HG02884 (cell line): ENCODE measurements around the gene MIB1.
A peak's percentile ranks its signal among the peaks of the same experiment; 100 is the strongest.

Source experiments
- ATAC-seq: cut with Tn5 transposase; IDR thresholded peaks from one replicate; pipeline ENCODE4 v1.9.1; 2021; ENCODE audit warnings: mild to moderate bottlenecking, moderate library complexity; ENCODE audit not compliant: unreplicated experiment

MIB1 gene

GRCh38 chr18:21809725-21810124 is 69.1 kb downstream of the MIB1 start:
- no peak for ATAC-seq

- ATAC-seq: no peak
Observed at GRCh38 chr18:21815101-21815500, 74.5 kb downstream of the MIB1 start.

GRCh38 chr18:21820033-21820810 is 79.6 kb downstream of the MIB1 start:
- ATAC-seq: no peak

GRCh38 chr18:21820811-21821143 is 80.2 kb downstream of the MIB1 start:
- no peak for ATAC-seq

- ATAC-seq: no peak
Observed at GRCh38 chr18:21823848-21824247, 83.3 kb downstream of the MIB1 start.

GRCh38 chr18:21826196-21826595 is 85.6 kb downstream of the MIB1 start:
- ATAC-seq: no peak

GRCh38 chr18:21826641-21827302 is 86.2 kb downstream of the MIB1 start:
- ATAC-seq: no peak

GRCh38 chr18:21830532-21830931 is 89.9 kb downstream of the MIB1 start:
- no peak for ATAC-seq

GRCh38 chr18:21831413-21831831 is 90.8 kb downstream of the MIB1 start:
- ATAC-seq: no peak

- ATAC-seq: no peak
Observed at GRCh38 chr18:21833604-21834298, 93.2 kb downstream of the MIB1 start.

GRCh38 chr18:21834299-21834660 is 93.7 kb downstream of the MIB1 start:
- ATAC-seq: no peak

- no peak for ATAC-seq
Observed at GRCh38 chr18:21841570-21841969, 101.0 kb downstream of the MIB1 start.

GRCh38 chr18:21843341-21843740 is 102.7 kb downstream of the MIB1 start:
- no peak for ATAC-seq

GRCh38 chr18:21851327-21851961 is 110.9 kb downstream of the MIB1 start:
- no peak for ATAC-seq

- peak; percentile 77 for ATAC-seq
Observed at GRCh38 chr18:21853016-21853415, 112.4 kb downstream of the MIB1 start.

- ATAC-seq: no peak
Observed at GRCh38 chr18:21853775-21854552, 113.4 kb downstream of the MIB1 start.

GRCh38 chr18:21855432-21855831 is 114.8 kb downstream of the MIB1 start:
- no peak for ATAC-seq

GRCh38 chr18:21857871-21858270 is 117.3 kb downstream of the MIB1 start:
- peak; percentile 54 for ATAC-seq

GRCh38 chr18:21858544-21858943 is 118.0 kb downstream of the MIB1 start:
- ATAC-seq: no peak

- no peak for ATAC-seq
Observed at GRCh38 chr18:21864386-21864785, 123.8 kb downstream of the MIB1 start.

- ATAC-seq: no peak
Observed at GRCh38 chr18:21865043-21865442, 124.5 kb downstream of the MIB1 start.
